Upper lobe of left lung (tissue), 4 donors: ENCODE results near the gene DMRTA2.

Experiments
- EP300 ChIP-seq, 4 donors: sonication (generic); formaldehyde crosslinking; IDR thresholded peaks; one replicate each; pipeline ENCODE4 v1.5.1; 2017; ENCODE audit warnings: antibody characterized with exemption in 4 of 4, control low read depth in 2 of 4
- TF ChIP-seq, protein P1 (sequence below), 6 experiments: fragments of 450-650 bp in 4 of 6; fragments of 200-600 bp in 2 of 6; sonication (generic) in 2 of 6; IDR thresholded peaks; one replicate each; pipeline ENCODE4 v1.5.1; 2016 to 2019; ENCODE audit warnings: antibody characterized with exemption in 6 of 6

DNA sequence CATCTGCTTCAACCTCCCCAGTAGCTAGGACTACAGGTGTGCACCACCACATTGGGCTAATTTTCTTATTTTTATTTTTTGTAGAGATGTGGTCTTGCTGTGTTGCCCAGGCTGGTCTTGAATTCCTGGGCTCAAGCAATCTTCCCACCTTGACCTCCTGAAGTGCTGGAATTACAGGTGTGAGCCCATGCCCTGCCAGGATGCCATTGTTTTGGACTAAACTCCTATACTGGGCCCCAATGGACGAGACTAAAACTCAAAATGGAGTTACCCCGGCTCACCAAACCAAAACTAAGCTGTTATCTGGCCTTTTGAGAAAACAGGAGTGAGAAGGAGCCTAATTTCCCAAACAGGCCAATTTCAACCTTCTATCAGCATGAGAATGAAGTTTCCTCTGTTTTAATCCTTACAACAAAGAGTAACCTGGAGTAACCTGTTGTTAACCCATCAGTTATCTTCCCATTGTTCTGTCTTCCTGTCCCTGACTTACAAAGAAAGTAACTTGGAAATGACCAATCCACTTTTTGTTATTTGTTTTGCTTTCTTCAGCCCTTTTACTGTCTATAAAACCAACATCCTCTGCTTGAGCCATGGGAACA is 29.6 kb downstream of the DMRTA2 start:
- TF ChIP-seq, protein P1, sequence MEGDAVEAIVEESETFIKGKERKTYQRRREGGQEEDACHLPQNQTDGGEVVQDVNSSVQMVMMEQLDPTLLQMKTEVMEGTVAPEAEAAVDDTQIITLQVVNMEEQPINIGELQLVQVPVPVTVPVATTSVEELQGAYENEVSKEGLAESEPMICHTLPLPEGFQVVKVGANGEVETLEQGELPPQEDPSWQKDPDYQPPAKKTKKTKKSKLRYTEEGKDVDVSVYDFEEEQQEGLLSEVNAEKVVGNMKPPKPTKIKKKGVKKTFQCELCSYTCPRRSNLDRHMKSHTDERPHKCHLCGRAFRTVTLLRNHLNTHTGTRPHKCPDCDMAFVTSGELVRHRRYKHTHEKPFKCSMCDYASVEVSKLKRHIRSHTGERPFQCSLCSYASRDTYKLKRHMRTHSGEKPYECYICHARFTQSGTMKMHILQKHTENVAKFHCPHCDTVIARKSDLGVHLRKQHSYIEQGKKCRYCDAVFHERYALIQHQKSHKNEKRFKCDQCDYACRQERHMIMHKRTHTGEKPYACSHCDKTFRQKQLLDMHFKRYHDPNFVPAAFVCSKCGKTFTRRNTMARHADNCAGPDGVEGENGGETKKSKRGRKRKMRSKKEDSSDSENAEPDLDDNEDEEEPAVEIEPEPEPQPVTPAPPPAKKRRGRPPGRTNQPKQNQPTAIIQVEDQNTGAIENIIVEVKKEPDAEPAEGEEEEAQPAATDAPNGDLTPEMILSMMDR (IDR thresholded peaks at IDR 0.05): no peak
- no peak for TF ChIP-seq EP300 (IDR thresholded peaks at IDR 0.05)
